ENCODE data around the gene AUTS2.

Gene AUTS2

GRCh38 chr7:69692611-69693010, 94.3 kb downstream of the AUTS2 start:
- no peak for DNase-seq

- no peak for DNase-seq
Measured at GRCh38 chr7:69693042-69693441, 94.8 kb downstream of the AUTS2 start.

GRCh38 chr7:69696054-69696591, 97.8 kb downstream of the AUTS2 start:
- DNase-seq: no peak

- no peak for DNase-seq
Measured at GRCh38 chr7:69696686-69697685, 98.7 kb downstream of the AUTS2 start.

- no peak for DNase-seq
Measured at GRCh38 chr7:69698109-69698825, 100.0 kb downstream of the AUTS2 start.

GRCh38 chr7:69699931-69700330, 101.7 kb downstream of the AUTS2 start:
- no peak for DNase-seq

GRCh38 chr7:69700331-69700730, 102.1 kb downstream of the AUTS2 start:
- DNase-seq: no peak

- DNase-seq: no peak
Measured at GRCh38 chr7:69701288-69701687, 103.0 kb downstream of the AUTS2 start.

- DNase-seq: no peak
Measured at GRCh38 chr7:69702357-69702756, 104.1 kb downstream of the AUTS2 start.

GRCh38 chr7:69703099-69703498, 104.8 kb downstream of the AUTS2 start:
- no peak for DNase-seq

- DNase-seq: no peak
Measured at GRCh38 chr7:69706070-69706469, 107.8 kb downstream of the AUTS2 start.

- peak; percentile 22 for DNase-seq
Measured at GRCh38 chr7:69708857-69709256, 110.6 kb downstream of the AUTS2 start.

GRCh38 chr7:69710768-69711438, 112.6 kb downstream of the AUTS2 start:
- no peak for DNase-seq

- no peak for DNase-seq
Measured at GRCh38 chr7:69714886-69715576, 116.8 kb downstream of the AUTS2 start.

GRCh38 chr7:69717221-69717620, 118.9 kb downstream of the AUTS2 start:
- DNase-seq: no peak

- DNase-seq: no peak
Measured at GRCh38 chr7:69719717-69720116, 121.4 kb downstream of the AUTS2 start.

- no peak for DNase-seq
Measured at GRCh38 chr7:69722843-69723242, 124.6 kb downstream of the AUTS2 start.

GRCh38 chr7:69723663-69724062, 125.4 kb downstream of the AUTS2 start:
- DNase-seq: no peak

- DNase-seq: no peak
Measured at GRCh38 chr7:69728304-69728703, 130.0 kb downstream of the AUTS2 start.

- no peak for DNase-seq
Measured at GRCh38 chr7:69732203-69732602, 133.9 kb downstream of the AUTS2 start.

GRCh38 chr7:69735582-69735981, 137.3 kb downstream of the AUTS2 start:
- no peak for DNase-seq

- DNase-seq: peak; percentile 10
Measured at GRCh38 chr7:69736126-69736810, 138.0 kb downstream of the AUTS2 start.

All from NCI-H510A (cell line).